Upper lobe of left lung (tissue), 6 donors: ENCODE measurements around the gene TMSB10. TPM values are rescaled to one million over a fixed set of nuclear protein-coding genes. Genes with fewer than 3 reads are reported as not detected.

ENCODE experiments used
- ATAC-seq, 2 donors: fragments of 200-7000 bp; cut with Tn5 transposase; one replicate each; pipeline ENCODE4 v1.9.1; 2022; ENCODE audit warnings: mild to moderate bottlenecking in 2 of 2, moderate library complexity in 2 of 2; ENCODE audit not compliant: low FRiP score in 2 of 2
- DNase-seq, 2 donors: peaks; one replicate each; pipeline ENCODE4 v3.0.0-alpha.2; 2019 to 2020
- H3K27ac ChIP-seq, 4 donors: fragments of 200-600 bp; sonication (generic); one replicate each; pipeline ENCODE4 v1.5.1; 2016 to 2019
- H3K27me3 ChIP-seq, 4 donors: fragments of 200-600 bp; sonication (generic); one replicate each; pipeline ENCODE4 v1.5.1; 2017 to 2019
- H3K36me3 ChIP-seq, 4 donors: fragments of 200-600 bp; sonication (generic); one replicate each; pipeline ENCODE4 v1.5.1; 2016 to 2019
- H3K4me1 ChIP-seq, 4 donors: fragments of 200-600 bp; sonication (generic); one replicate each; pipeline ENCODE4 v1.5.1; 2018 to 2019
- H3K4me3 ChIP-seq, 4 donors: fragments of 200-600 bp; sonication (generic); one replicate each; pipeline ENCODE4 v1.5.1; 2017 to 2019; ENCODE audit warnings: mild to moderate bottlenecking in 2 of 4, moderate library complexity in 1 of 4
- H3K9me3 ChIP-seq, 4 donors: fragments of 200-600 bp; sonication (generic); one replicate each; pipeline ENCODE4 v1.5.1; 2018 to 2019
- CTCF ChIP-seq, 6 experiments: fragments of 450-650 bp in 4 of 6; fragments of 200-600 bp in 2 of 6; sonication (generic) in 2 of 6; IDR thresholded peaks; one replicate each; pipeline ENCODE4 v1.5.1; 2016 to 2019; ENCODE audit warnings: antibody characterized with exemption in 6 of 6
- EP300 ChIP-seq, 4 donors: sonication (generic); formaldehyde crosslinking; IDR thresholded peaks; one replicate each; pipeline ENCODE4 v1.5.1; 2017; ENCODE audit warnings: antibody characterized with exemption in 4 of 4, control low read depth in 2 of 4
- POLR2A ChIP-seq, 4 donors: fragments of 450-650 bp; IDR thresholded peaks; one replicate each; pipeline ENCODE4 v1.5.1; 2016 to 2017; ENCODE audit warnings: antibody characterized with exemption in 4 of 4, mild to moderate bottlenecking in 2 of 4
- POLR2AphosphoS5 ChIP-seq, 2 donors: sonication (generic); formaldehyde crosslinking; IDR thresholded peaks; one replicate each; pipeline ENCODE4 v1.5.1; 2017; ENCODE audit warnings: antibody characterized with exemption in 2 of 2
- WGBS, 2 donors: methylation state at CpG; one replicate each; pipeline ENCODE4 v1.1.5; 2017 to 2018; 5-methylcytosine and 5-hydroxymethylcytosine counted together
- total RNA-seq, 6 donors: library from RNA; depleted of rRNA in 4 of 6; stranded (reverse); fragments of >200 nt in 4 of 6; gene quantifications; one replicate each; pipeline versions ENCODE4 v1.1.0 to v1.2.1, GENCODE V29; 2016 to 2021
- donor health status: DM: no; HTN: no; CAD: no; lungs with moderate emphysema.
- donor health status: DM: no; HTN: yes; CAD: no; lungs with severe emphysema.

The TMSB10 gene
- total RNA-seq, 6 donors from 2014 or later, result 1,275 to 5,234 (median 2,267) TPM

GRCh38 chr2:84894758-84895520 lies 10.5 kb upstream of the TMSB10 start:
- H3K4me1 ChIP-seq, result peaks cover 32 to 37% (median 33%) of the 10 kb centered on the region in 4 donors
- no peak for TF ChIP-seq CTCF (IDR thresholded peaks at IDR 0.05)
- no peak for TF ChIP-seq POLR2A (IDR thresholded peaks at IDR 0.05)
- TF ChIP-seq POLR2AphosphoS5 (IDR thresholded peaks at IDR 0.05), result no peak
- no peak for TF ChIP-seq EP300 (IDR thresholded peaks at IDR 0.05)
- 35 to 44% methylated on average over 7 of the region's 7 CpGs for WGBS, 2 donors
- no peaks in the 10 kb centered on the region for H3K27me3 ChIP-seq
- peak overlapping the region; percentile 16 to 73 (median 50) for H3K27ac ChIP-seq
- no peaks in the 10 kb centered on the region for H3K9me3 ChIP-seq
- DNase-seq (no peak), ATAC-seq (no peak)
- H3K4me3 ChIP-seq, result no peak overlapping the region
- no peaks in the 10 kb centered on the region for H3K36me3 ChIP-seq

- Histone ChIP-seq H3K9me3 (no peaks in the 10 kb centered on the region), H3K4me1 (peaks cover 32 to 37% (median 33%) of the 10 kb centered on the region in 4 donors)
These were observed 8.9 kb upstream of the TMSB10 start for GRCh38 chr2:84896567-84896966.

GRCh38 chr2:84897773-84898172 lies 7.7 kb upstream of the TMSB10 start:
- Histone ChIP-seq H3K27ac (peak overlapping the region; percentile 54 to 78 (median 61)), H3K36me3 (no peaks in the 10 kb centered on the region), H3K27me3 (no peaks in the 10 kb centered on the region), H3K4me1 (peaks cover 32 to 37% (median 33%) of the 10 kb centered on the region in 4 donors), H3K9me3 (no peaks in the 10 kb centered on the region), H3K4me3 (no peak overlapping the region)
- no peak for TF ChIP-seq POLR2AphosphoS5 (IDR thresholded peaks at IDR 0.05)
- no peak for TF ChIP-seq EP300 (IDR thresholded peaks at IDR 0.05)
- no peak for TF ChIP-seq CTCF (IDR thresholded peaks at IDR 0.05)
- TF ChIP-seq POLR2A (IDR thresholded peaks at IDR 0.05), result no peak
- ATAC-seq, result no peak
- 52 to 65% methylated on average over 1 of the region's 1 CpG for WGBS, 2 donors
- no peak for DNase-seq

More at GRCh38 chr2:84896567-84896966, 8.9 kb upstream of the TMSB10 start:
- TF ChIP-seq POLR2A (IDR thresholded peaks at IDR 0.05) (no peak), EP300 (IDR thresholded peaks at IDR 0.05) (no peak), CTCF (IDR thresholded peaks at IDR 0.05) (no peak), POLR2AphosphoS5 (IDR thresholded peaks at IDR 0.05) (no peak)
- H3K4me3 ChIP-seq, result no peak overlapping the region
- 63 to 93% methylated on average over 2 of the region's 2 CpGs for WGBS, 2 donors
- ATAC-seq (no peak), DNase-seq (no peak)
- peak overlapping the region in 1 of 4 donors; percentile 78 for H3K27ac ChIP-seq
- no peaks in the 10 kb centered on the region for H3K36me3 ChIP-seq
- no peaks in the 10 kb centered on the region for H3K27me3 ChIP-seq

- 88 to 90% methylated on average over 8 of the region's 8 CpGs for WGBS, 2 donors
- peaks cover 32 to 36% (median 35%) of the 10 kb centered on the region in 4 donors for H3K4me1 ChIP-seq
- DNase-seq, result no peak
- TF ChIP-seq CTCF (IDR thresholded peaks at IDR 0.05) (no peak), POLR2AphosphoS5 (IDR thresholded peaks at IDR 0.05) (no peak), POLR2A (IDR thresholded peaks at IDR 0.05) (no peak)
- H3K36me3 ChIP-seq, result no peaks in the 10 kb centered on the region
- H3K9me3 ChIP-seq, result no peaks in the 10 kb centered on the region
- no peak for ATAC-seq
- peak overlapping the region in 3 of 4 donors; percentile 54 to 78 (median 67) for H3K27ac ChIP-seq
- no peak overlapping the region for H3K4me3 ChIP-seq
- no peaks in the 10 kb centered on the region for H3K27me3 ChIP-seq
These were observed 5.9 kb upstream of the TMSB10 start for GRCh38 chr2:84899304-84900204.
